Gastrocnemius medialis (tissue), 4 donors: ENCODE data around the gene GRIP2. TPM values are rescaled to one million over a fixed set of nuclear protein-coding genes. Genes with fewer than 3 reads are reported as not detected.

ENCODE experiments used
- ATAC-seq, 2 donors: fragments of 150-250 bp; one replicate each; pipeline ENCODE4 v1.9.1; 2016
- DNase-seq, 2 donors: peaks; one replicate each; pipeline ENCODE4 v3.0.0-alpha.2; 2019
- H3K27ac ChIP-seq, 4 donors: fragments of 200-600 bp; sonication (generic); 1 replicate in 1 of 4; 2 replicates in 3 of 4; pipeline ENCODE4 v1.5.1; 2016 to 2018; ENCODE audit warnings: mild to moderate bottlenecking in 2 of 4, moderate library complexity in 1 of 4
- H3K27me3 ChIP-seq, 3 donors: fragments of 200-600 bp; sonication (generic) in 2 of 3; 1 replicate in 1 of 3; 2 replicates in 2 of 3; pipeline versions ENCODE4 v1.5.1 to v1.6.0; 2016 to 2019; ENCODE audit warnings: mild to moderate bottlenecking in 1 of 3, moderate library complexity in 1 of 3
- H3K36me3 ChIP-seq, 2 donors: fragments of 200-600 bp; sonication (generic) in 1 of 2; one replicate each; pipeline ENCODE4 v1.5.1; 2017 to 2018
- H3K4me1 ChIP-seq, 2 donors: fragments of 200-600 bp; sonication (generic) in 1 of 2; one replicate each; pipeline ENCODE4 v1.5.1; 2016 to 2017; ENCODE audit warnings: mild to moderate bottlenecking in 2 of 2
- H3K4me3 ChIP-seq, 4 donors: fragments of 200-600 bp; sonication (generic) in 3 of 4; 1 replicate in 1 of 4; 2 replicates in 3 of 4; pipeline ENCODE4 v1.5.1; 2016 to 2019; ENCODE audit warnings: mild to moderate bottlenecking in 2 of 4
- H3K9me3 ChIP-seq, 3 donors: fragments of 200-600 bp; sonication (generic) in 2 of 3; 1 replicate in 1 of 3; 2 replicates in 2 of 3; pipeline ENCODE4 v1.5.1; 2016 to 2019
- CTCF ChIP-seq, 5 experiments: fragments of 450-650 bp in 3 of 5; fragments of 200-600 bp in 2 of 5; sonication (generic) in 2 of 5; IDR thresholded peaks in 4 of 5; conservative IDR thresholded peaks in 1 of 5; 1 replicate in 4 of 5; 2 replicates in 1 of 5; pipeline ENCODE4 v1.5.1; 2016 to 2019; ENCODE audit warnings: antibody characterized with exemption in 5 of 5, mild to moderate bottlenecking in 3 of 5, moderate library complexity in 3 of 5
- POLR2A ChIP-seq, 2 donors: fragments of 450-650 bp; IDR thresholded peaks; one replicate each; pipeline ENCODE4 v1.6.1; 2017; ENCODE audit warnings: antibody characterized with exemption in 2 of 2, mild to moderate bottlenecking in 2 of 2, moderate library complexity in 2 of 2
- in situ Hi-C, 4 donors: fragments of 200-750 bp; cut with MboI; loops; one replicate each; pipeline versions ENCODE4 v1.15.0 to v1.8.0; 2017; ENCODE audit warnings: low sequenced_read_pairs in 4 of 4
- intact Hi-C: fragments of 100-400 bp; cut with DNase I; formaldehyde crosslinking; loops from one replicate; pipeline ENCODE4 v1.15.1; 2023; ENCODE audit warnings: low total_unique reads
- total RNA-seq, 4 donors: library from RNA; depleted of rRNA; stranded (reverse); fragments of >200 nt; gene quantifications; one replicate each; pipeline versions ENCODE4 v1.1.0 to v1.2.3, GENCODE V29; 2016

Gene GRIP2
- total RNA-seq, 4 donors from 2014 or later, result 2.8 to 12.6 (median 4.6) TPM

DNA sequence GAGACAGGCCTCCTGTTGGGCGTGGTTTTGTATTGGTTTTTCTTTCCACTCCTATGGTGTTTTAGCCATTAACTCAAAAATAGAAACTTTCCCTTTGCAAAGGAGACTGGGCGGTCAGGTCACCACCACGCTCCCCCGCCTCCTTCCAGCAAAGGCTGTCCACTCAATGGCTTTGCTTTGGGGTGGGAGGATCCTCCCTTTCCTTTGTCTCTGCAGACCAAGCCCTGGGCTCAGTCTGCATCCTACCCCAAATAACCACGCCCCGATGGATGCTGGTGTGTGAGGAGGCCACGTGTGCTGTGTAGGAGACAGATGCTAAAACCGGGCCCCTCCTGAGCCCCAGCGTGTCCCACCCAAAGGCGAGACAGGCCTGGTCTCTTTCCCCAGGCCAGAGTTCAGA lies 68.5 kb downstream of the GRIP2 start:
- ATAC-seq (no peak), DNase-seq (no peak)
- no peak overlapping the region for H3K4me3 ChIP-seq
- intact Hi-C loops (no loop called here), in situ Hi-C loops (loop anchor here in 2 of 4 donors (10.0 to 25.0 kb wide), 2 partner anchors 267 to 584 kb away; partner anchors contain the start of gene WNT7A (in 2 of the 2))
- H3K4me1 ChIP-seq, result peaks cover 10 to 20% of the 10 kb centered on the region in 2 donors
- H3K27me3 ChIP-seq, result no peaks in the 10 kb centered on the region
- H3K9me3 ChIP-seq, result no peaks in the 10 kb centered on the region
- TF ChIP-seq CTCF (IDR thresholded peaks at IDR 0.05 in 4 of 5, conservative IDR thresholded peaks at IDR 0.05 in 1 of 5) (no peak), POLR2A (IDR thresholded peaks at IDR 0.05) (no peak)
- no peak overlapping the region for H3K27ac ChIP-seq
- peaks cover 0 to 79% of the 10 kb centered on the region in 2 donors for H3K36me3 ChIP-seq

DNA sequence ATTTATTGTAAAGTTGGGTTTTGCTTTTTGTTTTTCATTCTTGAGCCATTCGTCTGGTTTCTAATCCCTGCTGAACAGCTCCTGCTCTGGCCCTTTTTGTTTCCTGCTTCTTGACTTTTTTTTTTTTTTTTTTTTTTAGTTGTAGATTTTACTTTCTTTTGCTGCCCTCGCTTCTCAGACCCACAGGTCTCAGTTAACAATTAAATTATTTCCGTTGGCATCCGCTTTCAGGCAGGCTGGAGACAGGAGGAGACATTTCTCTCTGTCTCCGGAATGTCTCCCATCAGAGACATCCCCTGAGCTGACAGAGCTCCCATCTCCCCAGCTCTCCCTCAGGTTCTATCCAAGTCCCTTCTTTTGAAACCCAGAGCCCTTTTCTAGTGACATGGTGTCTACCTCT lies 69.1 kb downstream of the GRIP2 start:
- Histone ChIP-seq H3K4me1 (peaks cover 10 to 20% of the 10 kb centered on the region in 2 donors), H3K36me3 (peaks cover 0 to 79% of the 10 kb centered on the region in 2 donors), H3K4me3 (no peak overlapping the region), H3K27me3 (no peaks in the 10 kb centered on the region), H3K9me3 (no peaks in the 10 kb centered on the region), H3K27ac (no peak overlapping the region)
- ATAC-seq (no peak), DNase-seq (no peak)
- TF ChIP-seq CTCF (IDR thresholded peaks at IDR 0.05 in 4 of 5, conservative IDR thresholded peaks at IDR 0.05 in 1 of 5), result no peak
- no peak for TF ChIP-seq POLR2A (IDR thresholded peaks at IDR 0.05)
- intact Hi-C loops (no loop called here), in situ Hi-C loops (loop anchor here in 2 of 4 donors (10.0 to 25.0 kb wide), 2 partner anchors 266 to 584 kb away; partner anchors contain the start of gene WNT7A (in 2 of the 2))

GRCh38 chr3:14470461-14470860 lies 69.7 kb downstream of the GRIP2 start:
- no peak for ATAC-seq
- H3K27me3 ChIP-seq, result no peaks in the 10 kb centered on the region
- in situ Hi-C loops (loop anchor here in 2 of 4 donors (10.0 to 25.0 kb wide), 2 partner anchors 266 to 583 kb away; partner anchors contain the start of gene WNT7A (in 2 of the 2)), intact Hi-C loops (no loop called here)
- TF ChIP-seq POLR2A (IDR thresholded peaks at IDR 0.05), result no peak
- TF ChIP-seq CTCF (IDR thresholded peaks at IDR 0.05 in 4 of 5, conservative IDR thresholded peaks at IDR 0.05 in 1 of 5), result no peak
- peaks cover 10 to 20% of the 10 kb centered on the region in 2 donors for H3K4me1 ChIP-seq
- H3K9me3 ChIP-seq, result no peaks in the 10 kb centered on the region
- no peak overlapping the region for H3K27ac ChIP-seq
- H3K36me3 ChIP-seq, result peaks cover 0 to 79% of the 10 kb centered on the region in 2 donors
- no peak overlapping the region for H3K4me3 ChIP-seq
- DNase-seq, result no peak

DNA sequence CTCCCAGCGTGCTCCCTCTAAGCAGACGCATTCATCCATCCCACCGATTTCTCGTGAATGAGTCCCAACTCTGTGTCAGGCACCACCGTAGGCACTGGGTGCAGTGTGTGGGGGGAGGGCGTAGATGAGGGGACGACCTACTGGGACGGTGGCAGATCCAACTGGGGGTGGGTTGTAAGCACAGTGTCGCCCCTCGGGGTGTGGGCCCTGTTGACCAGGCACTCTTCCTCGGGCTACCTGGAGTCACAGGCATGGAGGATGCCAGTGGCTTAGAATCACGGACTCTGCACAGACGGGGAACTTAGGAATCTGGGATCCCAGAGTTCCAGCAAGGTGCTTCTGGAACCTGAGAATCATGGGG lies 71.5 kb downstream of the GRIP2 start:
- Histone ChIP-seq H3K4me3 (no peak overlapping the region), H3K27me3 (no peaks in the 10 kb centered on the region), H3K9me3 (no peaks in the 10 kb centered on the region), H3K36me3 (peaks cover 0 to 96% of the 10 kb centered on the region in 2 donors), H3K4me1 (peaks cover 2 to 8% of the 10 kb centered on the region in 2 donors), H3K27ac (no peak overlapping the region)
- TF ChIP-seq POLR2A (IDR thresholded peaks at IDR 0.05) (no peak), CTCF (IDR thresholded peaks at IDR 0.05 in 4 of 5, conservative IDR thresholded peaks at IDR 0.05 in 1 of 5) (no peak)
- intact Hi-C loops, result loop anchor here (1.0 to 10.0 kb wide), 4 partner anchors 207 to 1806 kb away; partner anchors contain the start of gene RAF1
- DNase-seq, result no peak
- in situ Hi-C loops, result loop anchor here (5.0 to 25.0 kb wide), 5 partner anchors 64 to 581 kb away; partner anchors contain the start of genes SLC6A6 (in 2 of the 4) and WNT7A (in 2 of the 4)
- no peak for ATAC-seq
